ENCODE results near the gene PDZRN4.

Gene PDZRN4

GRCh38 chr12:41327096-41327895, 139.2 kb downstream of the PDZRN4 start:
- Histone ChIP-seq H3K79me2 (ENCODE audit: control insufficient read depth, insufficient read depth, low read length, poor library complexity) (no peaks in the 10 kb centered on the region), H3K4me2 (ENCODE audit: low read length) (no peak overlapping the region), H2AK5ac (ENCODE audit: low read length) (no peak overlapping the region), H4K91ac (ENCODE audit: low read depth, low read length) (no peak overlapping the region), H3K23ac (ENCODE audit: low read length) (no peak overlapping the region), H3K18ac (ENCODE audit: low read length) (no peak overlapping the region), H3K27ac (ENCODE audit: low read depth, low read length) (no peak overlapping the region), H3K79me1 (ENCODE audit: low read length) (no peaks in the 10 kb centered on the region), H2BK120ac (ENCODE audit: insufficient read depth, low read length, poor library complexity) (no peak overlapping the region), H3K4me1 (ENCODE audit: control insufficient read depth in 1 of 2, insufficient read depth in 2 of 2, low read length in 2 of 2) (no peaks in the 10 kb centered on the region), H3K14ac (ENCODE audit: low read length) (no peak overlapping the region), H3K4me3 (ENCODE audit: low read depth, low read length) (no peak overlapping the region), H3K9ac (ENCODE audit: low read length) (no peak overlapping the region), H4K12ac (ENCODE audit: low read depth, low read length) (no peak overlapping the region), H4K8ac (ENCODE audit: low read depth, low read length) (no peak overlapping the region), H3K36me3 (ENCODE audit: control insufficient read depth in 1 of 2, insufficient read depth in 2 of 2, low read length in 2 of 2) (no peaks in the 10 kb centered on the region), H3K4ac (ENCODE audit: low read depth, low read length) (no peak overlapping the region), H2AFZ (ENCODE audit: insufficient read depth, low read length, poor library complexity) (no peak overlapping the region), H2BK5ac (ENCODE audit: low read depth, low read length, poor library complexity) (no peak overlapping the region), H3K27me3 (ENCODE audit: insufficient read depth, low read length) (no peaks in the 10 kb centered on the region), H3K9me3 (ENCODE audit: insufficient read depth, low read depth, low read length) (no peaks in the 10 kb centered on the region), H2BK12ac (ENCODE audit: low read length) (no peak overlapping the region)
- WGBS (ENCODE audit: extremely low coverage, insufficient coverage, insufficient read length) = no CpG with 5 or more reads among the region's 4 CpGs
- no peak for DNase-seq

GRCh38 chr12:41333974-41334373, 145.9 kb downstream of the PDZRN4 start:
- no peak overlapping the region for H4K12ac ChIP-seq (ENCODE audit: low read depth, low read length)
- H3K79me1 ChIP-seq (ENCODE audit: low read length) = no peaks in the 10 kb centered on the region
- H4K8ac ChIP-seq (ENCODE audit: low read depth, low read length) = no peak overlapping the region
- H3K36me3 ChIP-seq (ENCODE audit: control insufficient read depth in 1 of 2, insufficient read depth in 2 of 2, low read length in 2 of 2) = no peaks in the 10 kb centered on the region
- H3K9me3 ChIP-seq (ENCODE audit: insufficient read depth, low read depth, low read length) = no peaks in the 10 kb centered on the region
- H3K23ac ChIP-seq (ENCODE audit: low read length) = no peak overlapping the region
- H3K4me2 ChIP-seq (ENCODE audit: low read length) = no peak overlapping the region
- H3K4me3 ChIP-seq (ENCODE audit: low read depth, low read length) = no peak overlapping the region
- no peak overlapping the region for H3K27ac ChIP-seq (ENCODE audit: low read depth, low read length)
- H4K91ac ChIP-seq (ENCODE audit: low read depth, low read length) = no peak overlapping the region
- no peak overlapping the region for H2AFZ ChIP-seq (ENCODE audit: insufficient read depth, low read length, poor library complexity)
- peaks cover 0 to 9% of the 10 kb centered on the region in 2 experiments for H3K4me1 ChIP-seq (ENCODE audit: control insufficient read depth in 1 of 2, insufficient read depth in 2 of 2, low read length in 2 of 2)
- no peak overlapping the region for H2AK5ac ChIP-seq (ENCODE audit: low read length)
- H3K4ac ChIP-seq (ENCODE audit: low read depth, low read length) = no peak overlapping the region
- H3K79me2 ChIP-seq (ENCODE audit: control insufficient read depth, insufficient read depth, low read length, poor library complexity) = no peaks in the 10 kb centered on the region
- H2BK5ac ChIP-seq (ENCODE audit: low read depth, low read length, poor library complexity) = no peak overlapping the region
- H3K27me3 ChIP-seq (ENCODE audit: insufficient read depth, low read length) = no peaks in the 10 kb centered on the region
- H2BK12ac ChIP-seq (ENCODE audit: low read length) = no peak overlapping the region
- no peak overlapping the region for H2BK120ac ChIP-seq (ENCODE audit: insufficient read depth, low read length, poor library complexity)
- H3K9ac ChIP-seq (ENCODE audit: low read length) = no peak overlapping the region
- DNase-seq = no peak
- no peak overlapping the region for H3K18ac ChIP-seq (ENCODE audit: low read length)
- no peak overlapping the region for H3K14ac ChIP-seq (ENCODE audit: low read length)
- no CpG with 5 or more reads among the region's 1 CpG for WGBS (ENCODE audit: extremely low coverage, insufficient coverage, insufficient read length)

- Histone ChIP-seq H3K79me1 (ENCODE audit: low read length) (no peaks in the 10 kb centered on the region), H3K14ac (ENCODE audit: low read length) (no peak overlapping the region), H2BK12ac (ENCODE audit: low read length) (no peak overlapping the region), H4K8ac (ENCODE audit: low read depth, low read length) (no peak overlapping the region), H3K36me3 (ENCODE audit: control insufficient read depth in 1 of 2, insufficient read depth in 2 of 2, low read length in 2 of 2) (no peaks in the 10 kb centered on the region), H4K91ac (ENCODE audit: low read depth, low read length) (no peak overlapping the region), H2AFZ (ENCODE audit: insufficient read depth, low read length, poor library complexity) (no peak overlapping the region), H2BK5ac (ENCODE audit: low read depth, low read length, poor library complexity) (no peak overlapping the region), H2AK5ac (ENCODE audit: low read length) (no peak overlapping the region), H3K23ac (ENCODE audit: low read length) (no peak overlapping the region), H4K12ac (ENCODE audit: low read depth, low read length) (no peak overlapping the region), H3K9ac (ENCODE audit: low read length) (no peak overlapping the region), H3K4me1 (ENCODE audit: control insufficient read depth in 1 of 2, insufficient read depth in 2 of 2, low read length in 2 of 2) (peaks cover 0 to 9% of the 10 kb centered on the region in 2 experiments), H3K27ac (ENCODE audit: low read depth, low read length) (no peak overlapping the region), H3K4me3 (ENCODE audit: low read depth, low read length) (no peak overlapping the region), H3K27me3 (ENCODE audit: insufficient read depth, low read length) (no peaks in the 10 kb centered on the region), H3K18ac (ENCODE audit: low read length) (no peak overlapping the region), H3K79me2 (ENCODE audit: control insufficient read depth, insufficient read depth, low read length, poor library complexity) (no peaks in the 10 kb centered on the region), H3K4ac (ENCODE audit: low read depth, low read length) (no peak overlapping the region), H2BK120ac (ENCODE audit: insufficient read depth, low read length, poor library complexity) (no peak overlapping the region), H3K4me2 (ENCODE audit: low read length) (no peak overlapping the region), H3K9me3 (ENCODE audit: insufficient read depth, low read depth, low read length) (no peaks in the 10 kb centered on the region)
- DNase-seq = no peak
- no CpG with 5 or more reads among the region's 1 CpG for WGBS (ENCODE audit: extremely low coverage, insufficient coverage, insufficient read length)
Observed at GRCh38 chr12:41334390-41334789, 146.3 kb downstream of the PDZRN4 start.

GRCh38 chr12:41336041-41336549, 148.0 kb downstream of the PDZRN4 start:
- WGBS (ENCODE audit: extremely low coverage, insufficient coverage, insufficient read length) = no CpG with 5 or more reads among the region's 3 CpGs
- Histone ChIP-seq H3K23ac (ENCODE audit: low read length) (no peak overlapping the region), H2BK120ac (ENCODE audit: insufficient read depth, low read length, poor library complexity) (no peak overlapping the region), H3K79me1 (ENCODE audit: low read length) (no peaks in the 10 kb centered on the region), H3K27ac (ENCODE audit: low read depth, low read length) (no peak overlapping the region), H4K91ac (ENCODE audit: low read depth, low read length) (no peak overlapping the region), H3K9ac (ENCODE audit: low read length) (no peak overlapping the region), H2AK5ac (ENCODE audit: low read length) (no peak overlapping the region), H3K18ac (ENCODE audit: low read length) (no peak overlapping the region), H3K14ac (ENCODE audit: low read length) (no peak overlapping the region), H3K9me3 (ENCODE audit: insufficient read depth, low read depth, low read length) (no peaks in the 10 kb centered on the region), H3K27me3 (ENCODE audit: insufficient read depth, low read length) (no peaks in the 10 kb centered on the region), H3K36me3 (ENCODE audit: control insufficient read depth in 1 of 2, insufficient read depth in 2 of 2, low read length in 2 of 2) (no peaks in the 10 kb centered on the region), H2AFZ (ENCODE audit: insufficient read depth, low read length, poor library complexity) (no peak overlapping the region), H3K4me2 (ENCODE audit: low read length) (no peak overlapping the region), H4K8ac (ENCODE audit: low read depth, low read length) (no peak overlapping the region), H3K4ac (ENCODE audit: low read depth, low read length) (no peak overlapping the region), H3K79me2 (ENCODE audit: control insufficient read depth, insufficient read depth, low read length, poor library complexity) (no peaks in the 10 kb centered on the region), H4K12ac (ENCODE audit: low read depth, low read length) (no peak overlapping the region), H3K4me3 (ENCODE audit: low read depth, low read length) (no peak overlapping the region), H3K4me1 (ENCODE audit: control insufficient read depth in 1 of 2, insufficient read depth in 2 of 2, low read length in 2 of 2) (peaks cover 0 to 9% of the 10 kb centered on the region in 2 experiments), H2BK5ac (ENCODE audit: low read depth, low read length, poor library complexity) (no peak overlapping the region), H2BK12ac (ENCODE audit: low read length) (no peak overlapping the region)
- DNase-seq = no peak

Data from trophoblast cell (in vitro differentiated cells and primary cell).